NCI-H748 (cell line): ENCODE measurements around the gene UTRN.

Experiments
- DNase-seq: peaks from one replicate; lab custom pipeline; 2025; ENCODE audit not compliant: unreplicated experiment; lab: John Stamatoyannopoulos, UW

The UTRN gene

GRCh38 chr6:144283646-144284477 is 1.3 kb upstream of the UTRN start:
- peak; percentile 24 for DNase-seq

- no peak for DNase-seq
Measured at GRCh38 chr6:144284478-144284782, 705 bp upstream of the UTRN start.

- no peak for DNase-seq
Measured at GRCh38 chr6:144285548-144285797, 338 bp downstream of the UTRN start.

GRCh38 chr6:144285798-144286502 is 815 bp downstream of the UTRN start:
- peak; percentile 55 for DNase-seq

- DNase-seq, result peak; percentile 52
Measured at GRCh38 chr6:144286503-144287393, 1.6 kb downstream of the UTRN start.

- no peak for DNase-seq
Measured at GRCh38 chr6:144289006-144289405, 3.9 kb downstream of the UTRN start.

- no peak for DNase-seq
Measured at GRCh38 chr6:144292372-144292771, 7.2 kb downstream of the UTRN start.

GRCh38 chr6:144294016-144294415 is 8.9 kb downstream of the UTRN start:
- no peak for DNase-seq

- no peak for DNase-seq
Measured at GRCh38 chr6:144295211-144295610, 10.1 kb downstream of the UTRN start.

GRCh38 chr6:144295981-144296767 is 11.0 kb downstream of the UTRN start:
- no peak for DNase-seq

GRCh38 chr6:144296973-144297372 is 11.8 kb downstream of the UTRN start:
- DNase-seq, result no peak

- DNase-seq, result no peak
Measured at GRCh38 chr6:144297511-144298100, 12.5 kb downstream of the UTRN start.

- no peak for DNase-seq
Measured at GRCh38 chr6:144298194-144298593, 13.1 kb downstream of the UTRN start.

- no peak for DNase-seq
Measured at GRCh38 chr6:144298916-144299315, 13.8 kb downstream of the UTRN start.

- no peak for DNase-seq
Measured at GRCh38 chr6:144302701-144303372, 17.7 kb downstream of the UTRN start.

- DNase-seq, result no peak
Measured at GRCh38 chr6:144304223-144304848, 19.2 kb downstream of the UTRN start.

GRCh38 chr6:144305567-144305966 is 20.4 kb downstream of the UTRN start:
- no peak for DNase-seq

- DNase-seq, result no peak
Measured at GRCh38 chr6:144305985-144306384, 20.9 kb downstream of the UTRN start.

GRCh38 chr6:144307880-144308279 is 22.7 kb downstream of the UTRN start:
- no peak for DNase-seq

- no peak for DNase-seq
Measured at GRCh38 chr6:144310765-144311164, 25.6 kb downstream of the UTRN start.
